Measurements from ENCODE around the gene RAC3. TPM values are rescaled to one million over a fixed set of nuclear protein-coding genes. Genes with fewer than 3 reads are reported as not detected.

RAC3 gene
- total and polyA plus RNA-seq, 2 experiments from 2014 or later: 1.3 to 7.9 TPM

GRCh38 chr17:82062984-82063368 is 31.5 kb downstream of the RAC3 start:
- no peak for TF ChIP-seq EZH2phosphoT487 (IDR thresholded peaks at IDR 0.05; ENCODE audit: insufficient read depth, low read depth)
- TF ChIP-seq EZH2 (IDR thresholded peaks at IDR 0.05; ENCODE audit: insufficient read depth, poor library complexity, severe bottlenecking): no peak
- Histone ChIP-seq H3K4me1 (ENCODE audit: insufficient read depth) (peaks cover 3% of the 10 kb centered on the region; the same call in 1 of the 2 replicates), H3K9me2 (ENCODE audit: insufficient read depth) (no peaks in the 10 kb centered on the region), H3K9me3 (ENCODE audit: low read depth) (no peaks in the 10 kb centered on the region), H3F3A (ENCODE audit: insufficient read depth) (no peaks in the 10 kb centered on the region), H3K27me3 (replicated peaks; ENCODE audit: insufficient read depth) (no peaks in the 10 kb centered on the region), H2AFZ (no peak overlapping the region), H3K9ac (no peak overlapping the region), H3K4me2 (ENCODE audit: unreplicated experiment) (no peak overlapping the region), H4K20me1 (ENCODE audit: insufficient read depth) (no peaks in the 10 kb centered on the region), H3K27ac (no peak overlapping the region), H3K36me3 (ENCODE audit: low read depth) (no peaks in the 10 kb centered on the region), H3K79me2 (ENCODE audit: insufficient read depth) (peaks cover 38% of the 10 kb centered on the region), H3K4me3 (no peak overlapping the region)
- in situ Hi-C loops (cut with MboI): no loop called here
- no peak for DNase-seq
- 88 to 92% methylated on average over 9 of the region's 9 CpGs for WGBS, 2 experiments (ENCODE audit: low coverage in 1 of 2, low lambda C conversion rate in 2 of 2, missing lambda C conversion rate in 2 of 2)

GRCh38 chr17:82063424-82064415 is 32.2 kb downstream of the RAC3 start:
- in situ Hi-C loops (cut with MboI): no loop called here
- Histone ChIP-seq H3K79me2 (ENCODE audit: insufficient read depth) (peaks cover 38% of the 10 kb centered on the region), H4K20me1 (ENCODE audit: insufficient read depth) (no peaks in the 10 kb centered on the region), H3K4me2 (ENCODE audit: unreplicated experiment) (peak overlapping the region; percentile 72), H3K36me3 (ENCODE audit: low read depth) (no peaks in the 10 kb centered on the region), H2AFZ (no peak overlapping the region), H3F3A (ENCODE audit: insufficient read depth) (no peaks in the 10 kb centered on the region), H3K4me3 (peak overlapping the region; percentile 96), H3K27ac (no peak overlapping the region), H3K9me3 (ENCODE audit: low read depth) (no peaks in the 10 kb centered on the region), H3K4me1 (ENCODE audit: insufficient read depth) (peaks cover 3% of the 10 kb centered on the region; the same call in 1 of the 2 replicates), H3K9me2 (ENCODE audit: insufficient read depth) (no peaks in the 10 kb centered on the region), H3K9ac (peak overlapping the region; percentile 89), H3K27me3 (replicated peaks; ENCODE audit: insufficient read depth) (no peaks in the 10 kb centered on the region)
- WGBS, 2 experiments (ENCODE audit: low coverage in 1 of 2, low lambda C conversion rate in 2 of 2, missing lambda C conversion rate in 2 of 2): 81 to 82% methylated on average over 20 of the region's 20 CpGs
- no peak for DNase-seq
- TF ChIP-seq EZH2 (IDR thresholded peaks at IDR 0.05; ENCODE audit: insufficient read depth, poor library complexity, severe bottlenecking): no peak
- no peak for TF ChIP-seq EZH2phosphoT487 (IDR thresholded peaks at IDR 0.05; ENCODE audit: insufficient read depth, low read depth)

- Histone ChIP-seq H3K9me2 (ENCODE audit: insufficient read depth) (no peaks in the 10 kb centered on the region), H3K27ac (peak overlapping the region; percentile 22), H2AFZ (peak overlapping the region; percentile 6; the same call in 1 of the 2 replicates), H3K4me1 (ENCODE audit: insufficient read depth) (peaks cover 3% of the 10 kb centered on the region; the same call in 1 of the 2 replicates), H3K9ac (peak overlapping the region; percentile 89), H3F3A (ENCODE audit: insufficient read depth) (no peaks in the 10 kb centered on the region), H3K4me3 (peak overlapping the region; percentile 96), H3K27me3 (replicated peaks; ENCODE audit: insufficient read depth) (no peaks in the 10 kb centered on the region), H3K9me3 (ENCODE audit: low read depth) (no peaks in the 10 kb centered on the region), H3K79me2 (ENCODE audit: insufficient read depth) (peaks cover 38% of the 10 kb centered on the region), H3K36me3 (ENCODE audit: low read depth) (no peaks in the 10 kb centered on the region), H3K4me2 (ENCODE audit: unreplicated experiment) (peak overlapping the region; percentile 72), H4K20me1 (ENCODE audit: insufficient read depth) (no peaks in the 10 kb centered on the region)
- 19 to 28% methylated on average over 17 to 36 of the region's 36 CpGs for WGBS, 2 experiments (ENCODE audit: low coverage in 1 of 2, low lambda C conversion rate in 2 of 2, missing lambda C conversion rate in 2 of 2)
- peak; percentile 39 for DNase-seq
- TF ChIP-seq EZH2phosphoT487 (IDR thresholded peaks at IDR 0.05; ENCODE audit: insufficient read depth, low read depth) (no peak), EZH2 (IDR thresholded peaks at IDR 0.05; ENCODE audit: insufficient read depth, poor library complexity, severe bottlenecking) (no peak)
- in situ Hi-C loops (cut with MboI): no loop called here
Observed at GRCh38 chr17:82064433-82065192, 33.1 kb downstream of the RAC3 start.

- Histone ChIP-seq H3K9me3 (ENCODE audit: low read depth) (no peaks in the 10 kb centered on the region), H3K36me3 (ENCODE audit: low read depth) (no peaks in the 10 kb centered on the region), H2AFZ (peak overlapping the region; percentile 6; the same call in 1 of the 2 replicates), H3K4me3 (peak overlapping the region; percentile 96), H3K4me2 (ENCODE audit: unreplicated experiment) (peak overlapping the region; percentile 72), H3K27ac (peak overlapping the region; percentile 22), H3K9ac (peak overlapping the region; percentile 89), H3K9me2 (ENCODE audit: insufficient read depth) (no peaks in the 10 kb centered on the region), H3K27me3 (replicated peaks; ENCODE audit: insufficient read depth) (no peaks in the 10 kb centered on the region), H3K4me1 (ENCODE audit: insufficient read depth) (peaks cover 3% of the 10 kb centered on the region; the same call in 1 of the 2 replicates), H3F3A (ENCODE audit: insufficient read depth) (no peaks in the 10 kb centered on the region), H4K20me1 (ENCODE audit: insufficient read depth) (no peaks in the 10 kb centered on the region), H3K79me2 (ENCODE audit: insufficient read depth) (peaks cover 38% of the 10 kb centered on the region)
- TF ChIP-seq EZH2 (IDR thresholded peaks at IDR 0.05; ENCODE audit: insufficient read depth, poor library complexity, severe bottlenecking): no peak
- TF ChIP-seq EZH2phosphoT487 (IDR thresholded peaks at IDR 0.05; ENCODE audit: insufficient read depth, low read depth): no peak
- in situ Hi-C loops (cut with MboI): no loop called here
- WGBS, 2 experiments (ENCODE audit: low coverage in 1 of 2, low lambda C conversion rate in 2 of 2, missing lambda C conversion rate in 2 of 2): 0 to 1% methylated on average over 9 to 37 of the region's 47 CpGs
- peak; percentile 76 for DNase-seq
Observed at GRCh38 chr17:82065193-82065637, 33.7 kb downstream of the RAC3 start.

Data from GM23248 (cell line).